Uterus (tissue), 4 donors: ENCODE results near the gene MAPT. TPM values are rescaled to one million over a fixed set of nuclear protein-coding genes. Genes with fewer than 3 reads are reported as not detected.

Source experiments
- DNase-seq, 2 donors: peaks; one replicate each; pipeline ENCODE4 v3.0.0-alpha.2; 2019 to 2020
- H3K27ac ChIP-seq, 2 donors: fragments of 200-600 bp; sonication (generic); 1 replicate in 1 of 2; 2 replicates in 1 of 2; pipeline ENCODE4 v1.5.1; 2016 to 2018
- H3K27me3 ChIP-seq, 2 donors: fragments of 200-600 bp; sonication (generic); one replicate each; pipeline ENCODE4 v1.5.1; 2018 to 2019; ENCODE audit warnings: control low read depth in 1 of 2
- H3K36me3 ChIP-seq, 2 donors: fragments of 200-600 bp; sonication (generic); one replicate each; pipeline ENCODE4 v1.5.1; 2019; ENCODE audit warnings: control low read depth in 1 of 2
- H3K4me1 ChIP-seq, 2 donors: fragments of 200-600 bp; sonication (generic); one replicate each; pipeline ENCODE4 v1.5.1; 2018 to 2019; ENCODE audit warnings: control low read depth in 1 of 2
- H3K4me3 ChIP-seq, 2 donors: fragments of 200-600 bp; sonication (generic); 1 replicate in 1 of 2; 2 replicates in 1 of 2; pipeline ENCODE4 v1.5.1; 2018 to 2019; ENCODE audit warnings: mild to moderate bottlenecking in 1 of 2
- H3K9me3 ChIP-seq, 2 donors: fragments of 200-600 bp; sonication (generic); one replicate each; pipeline ENCODE4 v1.5.1; 2019; ENCODE audit warnings: control low read depth in 1 of 2
- CTCF ChIP-seq, 4 experiments: fragments of 200-600 bp in 2 of 4; fragments of 450-650 bp in 2 of 4; sonication (generic) in 2 of 4; IDR thresholded peaks; one replicate each; pipeline ENCODE4 v1.5.1; 2016 to 2019; ENCODE audit warnings: antibody characterized with exemption in 4 of 4, mild to moderate bottlenecking in 2 of 4, moderate library complexity in 1 of 4
- POLR2A ChIP-seq, 2 donors: fragments of 450-650 bp; IDR thresholded peaks; one replicate each; pipeline ENCODE4 v1.6.1; 2016; ENCODE audit warnings: antibody characterized with exemption in 2 of 2, mild to moderate bottlenecking in 1 of 2, moderate library complexity in 1 of 2
- intact Hi-C: fragments of 100-400 bp; cut with DNase I; formaldehyde crosslinking; loops from one replicate; pipeline ENCODE4 v1.15.1; 2023; ENCODE audit warnings: low total_unique reads
- total RNA-seq, 4 donors: library from RNA; depleted of rRNA in 3 of 4; stranded (reverse); fragments of >200 nt in 3 of 4; gene quantifications; one replicate each; pipeline versions ENCODE4 v1.1.0 to v1.2.4, GENCODE V29; 2014 to 2023
- donor health status: DM: yes; HTN: yes; CAD: no.

MAPT gene
- total RNA-seq, 4 donors from 2014 or later = 0.26 to 4.1 (median 1.5) TPM; not detected in 1

GRCh38 chr17:45989759-45990158 is 95.4 kb downstream of the MAPT start:
- TF ChIP-seq CTCF (IDR thresholded peaks at IDR 0.05) (no peak), POLR2A (IDR thresholded peaks at IDR 0.05) (no peak)
- intact Hi-C loops = no loop called here
- Histone ChIP-seq H3K4me3 (no peak overlapping the region), H3K4me1 (no peaks in the 10 kb centered on the region), H3K36me3 (no peaks in the 10 kb centered on the region), H3K9me3 (no peaks in the 10 kb centered on the region), H3K27me3 (no peaks in the 10 kb centered on the region), H3K27ac (no peak overlapping the region)
- DNase-seq = no peak

DNA sequence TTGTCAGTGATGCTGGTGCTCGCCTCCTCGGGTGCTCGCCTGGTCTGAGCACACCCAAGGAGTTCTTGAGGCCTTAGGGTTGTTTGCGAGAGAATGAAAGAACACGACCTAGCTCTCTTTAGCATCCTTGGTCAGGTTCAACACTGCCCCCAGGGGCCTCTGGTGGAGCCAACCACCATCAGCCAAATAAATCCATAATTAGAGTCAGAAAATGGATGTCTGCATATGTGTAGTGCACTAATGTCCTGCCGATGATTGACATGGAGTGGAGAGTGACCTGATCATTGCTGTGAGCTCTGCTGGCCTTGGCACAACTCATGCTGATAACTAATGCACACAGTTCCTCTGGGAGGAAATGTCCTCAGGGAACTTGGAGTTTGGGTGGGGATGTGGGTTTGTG is 96.5 kb downstream of the MAPT start:
- Histone ChIP-seq H3K4me1 (no peaks in the 10 kb centered on the region), H3K27me3 (no peaks in the 10 kb centered on the region), H3K9me3 (no peaks in the 10 kb centered on the region), H3K36me3 (no peaks in the 10 kb centered on the region), H3K4me3 (no peak overlapping the region), H3K27ac (no peak overlapping the region)
- DNase-seq = no peak
- intact Hi-C loops = no loop called here
- no peak for TF ChIP-seq POLR2A (IDR thresholded peaks at IDR 0.05)
- TF ChIP-seq CTCF (IDR thresholded peaks at IDR 0.05) = no peak

DNA sequence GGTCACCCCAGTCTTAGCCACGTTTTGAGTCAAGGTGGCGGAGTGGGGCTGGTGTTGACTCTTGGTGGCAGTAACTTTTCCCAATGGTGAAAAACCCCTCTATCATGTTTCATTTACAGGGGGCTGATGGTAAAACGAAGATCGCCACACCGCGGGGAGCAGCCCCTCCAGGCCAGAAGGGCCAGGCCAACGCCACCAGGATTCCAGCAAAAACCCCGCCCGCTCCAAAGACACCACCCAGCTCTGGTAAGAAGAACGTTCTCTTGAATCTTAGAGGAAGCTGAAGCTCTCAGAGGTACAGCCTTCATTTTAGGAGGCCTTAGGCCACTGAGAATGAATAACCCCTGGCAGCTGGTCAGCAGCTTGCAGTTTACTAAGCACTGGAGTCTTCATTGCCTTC is 97.0 kb downstream of the MAPT start:
- intact Hi-C loops = no loop called here

GRCh38 chr17:45992175-45992574 is 97.8 kb downstream of the MAPT start:
- no peak overlapping the region for H3K27ac ChIP-seq
- no peak for TF ChIP-seq CTCF (IDR thresholded peaks at IDR 0.05)
- TF ChIP-seq POLR2A (IDR thresholded peaks at IDR 0.05) = no peak
- H3K9me3 ChIP-seq = no peaks in the 10 kb centered on the region
- no peak overlapping the region for H3K4me3 ChIP-seq
- H3K27me3 ChIP-seq = no peaks in the 10 kb centered on the region
- intact Hi-C loops = no loop called here
- no peaks in the 10 kb centered on the region for H3K36me3 ChIP-seq
- no peak for DNase-seq
- no peaks in the 10 kb centered on the region for H3K4me1 ChIP-seq

More for the DNA sequence above, 97.0 kb downstream of the MAPT start:
- H3K36me3 ChIP-seq = no peaks in the 10 kb centered on the region
- H3K27me3 ChIP-seq = no peaks in the 10 kb centered on the region
- no peak for DNase-seq
- no peak overlapping the region for H3K4me3 ChIP-seq
- no peaks in the 10 kb centered on the region for H3K9me3 ChIP-seq
- H3K4me1 ChIP-seq = no peaks in the 10 kb centered on the region
- no peak overlapping the region for H3K27ac ChIP-seq
- TF ChIP-seq POLR2A (IDR thresholded peaks at IDR 0.05) = no peak
- TF ChIP-seq CTCF (IDR thresholded peaks at IDR 0.05) = no peak

- Histone ChIP-seq H3K27ac (no peak overlapping the region), H3K9me3 (no peaks in the 10 kb centered on the region), H3K4me1 (no peaks in the 10 kb centered on the region), H3K27me3 (no peaks in the 10 kb centered on the region), H3K36me3 (no peaks in the 10 kb centered on the region), H3K4me3 (no peak overlapping the region)
- TF ChIP-seq POLR2A (IDR thresholded peaks at IDR 0.05) (no peak), CTCF (IDR thresholded peaks at IDR 0.05) (no peak)
- no peak for DNase-seq
- intact Hi-C loops = no loop called here
These were observed 98.5 kb downstream of the MAPT start for GRCh38 chr17:45992904-45993303.
